GM19395 (cell line): ENCODE measurements around the gene IFT81.

Source experiments
- ATAC-seq: cut with Tn5 transposase; IDR thresholded peaks from one replicate; pipeline ENCODE4 v1.9.1; 2021; ENCODE audit warnings: mild to moderate bottlenecking, moderate library complexity; ENCODE audit not compliant: unreplicated experiment

The IFT81 gene

DNA sequence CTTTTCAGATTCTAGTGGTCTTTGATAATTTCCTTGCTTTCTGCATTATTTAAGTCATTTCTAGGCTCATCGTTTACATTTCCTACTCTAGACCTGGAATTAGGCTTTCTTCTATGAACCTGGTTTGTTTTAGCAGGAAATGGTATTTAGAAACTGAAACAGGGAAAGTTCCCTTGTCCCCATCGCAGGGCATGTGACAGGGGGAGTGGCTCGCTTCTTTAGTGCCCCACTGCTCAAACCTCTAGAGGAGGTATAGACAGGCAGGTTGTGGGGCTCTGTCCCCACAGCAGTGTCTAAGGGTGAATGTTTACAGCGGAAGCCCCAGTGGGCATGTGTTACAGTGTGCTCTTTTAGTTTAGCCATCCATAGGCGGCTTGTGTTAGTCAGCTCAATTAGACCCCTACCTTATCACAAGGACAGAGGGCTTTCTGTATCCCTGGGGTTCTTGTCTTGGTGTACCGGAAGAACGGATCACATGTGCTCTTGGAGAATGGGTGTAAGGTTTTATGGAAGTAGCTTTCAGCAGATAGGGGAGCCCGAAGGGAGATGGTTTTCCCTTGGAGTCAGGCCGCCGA lies 25.0 kb downstream of the IFT81 start:
- ATAC-seq = no peak

DNA sequence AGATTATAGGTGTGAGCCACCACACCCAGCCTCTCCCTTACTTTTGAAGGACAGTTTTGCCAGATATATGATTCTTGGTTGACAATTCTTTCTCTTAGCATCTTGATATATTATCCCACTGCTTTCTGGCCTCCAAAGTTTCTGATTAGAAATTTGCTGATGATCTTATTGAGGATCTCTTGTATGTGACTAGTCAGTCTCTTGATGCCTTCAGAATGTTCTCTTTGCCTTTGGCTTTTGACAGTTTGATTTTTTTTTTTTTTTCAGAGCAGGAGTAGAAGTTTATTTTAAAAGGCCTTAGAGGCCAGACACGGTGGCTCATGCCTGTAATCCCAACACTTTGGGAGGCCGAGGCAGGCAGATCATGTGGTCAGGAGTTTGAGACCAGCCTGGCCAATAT lies 32.6 kb downstream of the IFT81 start:
- ATAC-seq = no peak

DNA sequence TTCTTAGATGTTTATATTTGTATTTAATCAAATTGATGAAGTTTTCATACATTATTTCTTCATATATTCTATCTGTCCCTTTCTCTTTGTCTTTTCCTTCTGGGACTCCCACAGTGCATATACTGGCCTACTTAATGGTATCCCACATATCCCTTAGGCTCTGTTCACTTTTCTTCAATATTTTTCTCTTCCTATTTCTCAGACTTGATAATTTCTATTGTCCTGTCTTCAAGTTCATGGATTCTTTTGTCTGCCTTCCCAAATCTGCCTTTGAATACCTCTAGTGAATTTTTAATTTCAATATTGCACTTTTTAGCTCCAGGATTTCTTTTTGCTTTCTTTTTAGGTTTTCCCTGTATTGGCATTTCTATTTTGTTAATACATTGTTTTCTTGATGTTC lies 33.4 kb downstream of the IFT81 start:
- ATAC-seq = no peak

DNA sequence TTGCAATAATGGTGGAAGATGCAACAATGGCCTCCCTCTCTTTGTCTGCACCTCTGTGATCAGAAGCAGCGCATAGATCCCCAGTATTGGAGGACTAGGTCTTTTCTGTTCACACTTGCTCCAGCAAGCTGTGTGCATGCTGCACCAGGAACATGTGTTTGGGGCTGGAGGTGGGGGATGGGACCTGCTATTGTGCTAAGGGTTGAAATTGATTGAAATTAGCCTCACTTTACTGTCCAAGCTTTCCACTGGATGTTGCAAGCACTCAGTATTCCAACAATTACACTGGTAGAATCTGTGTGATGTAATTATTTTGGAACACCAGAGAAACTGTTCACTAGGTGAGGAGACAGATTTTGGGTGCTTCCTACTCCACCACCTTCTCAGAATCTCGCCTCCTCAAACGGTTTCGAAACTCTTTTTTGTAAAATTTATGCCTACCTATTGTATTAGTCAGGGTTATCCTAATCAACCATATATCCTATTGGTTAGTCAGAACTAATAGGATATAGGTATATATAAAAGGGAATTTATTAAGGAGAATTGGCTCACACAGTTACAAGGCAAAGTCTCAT lies 35.6 kb downstream of the IFT81 start:
- no peak for ATAC-seq

DNA sequence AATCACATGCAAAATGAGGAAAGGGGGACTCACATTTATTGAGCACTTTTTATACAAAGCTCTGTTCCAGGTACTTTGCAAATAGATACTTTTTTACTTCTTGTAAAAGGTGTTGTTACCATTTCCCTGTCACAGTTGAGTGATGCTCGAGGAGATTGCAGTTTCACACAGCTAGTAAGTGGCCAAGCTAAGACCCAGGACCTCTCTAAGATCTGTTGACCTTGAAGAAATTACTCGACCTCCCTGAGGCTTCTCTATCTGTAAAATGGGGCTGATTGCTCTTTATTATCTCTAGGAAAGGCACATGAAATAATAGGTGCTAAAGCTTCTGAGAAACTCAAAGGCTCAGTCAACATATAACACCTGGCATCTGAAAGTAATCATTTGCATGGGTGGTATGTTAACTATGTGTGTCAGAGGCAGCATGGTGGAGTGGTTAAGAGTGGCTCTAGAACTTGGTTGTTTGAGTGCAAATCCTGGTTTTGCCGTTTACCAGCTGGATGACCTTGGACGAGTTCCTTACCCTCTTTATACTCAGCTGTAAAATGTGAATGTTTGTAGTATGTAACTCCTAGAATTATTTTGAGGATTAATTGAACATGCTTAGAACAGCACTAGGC lies 41.5 kb downstream of the IFT81 start:
- peak; percentile 80 for ATAC-seq

DNA sequence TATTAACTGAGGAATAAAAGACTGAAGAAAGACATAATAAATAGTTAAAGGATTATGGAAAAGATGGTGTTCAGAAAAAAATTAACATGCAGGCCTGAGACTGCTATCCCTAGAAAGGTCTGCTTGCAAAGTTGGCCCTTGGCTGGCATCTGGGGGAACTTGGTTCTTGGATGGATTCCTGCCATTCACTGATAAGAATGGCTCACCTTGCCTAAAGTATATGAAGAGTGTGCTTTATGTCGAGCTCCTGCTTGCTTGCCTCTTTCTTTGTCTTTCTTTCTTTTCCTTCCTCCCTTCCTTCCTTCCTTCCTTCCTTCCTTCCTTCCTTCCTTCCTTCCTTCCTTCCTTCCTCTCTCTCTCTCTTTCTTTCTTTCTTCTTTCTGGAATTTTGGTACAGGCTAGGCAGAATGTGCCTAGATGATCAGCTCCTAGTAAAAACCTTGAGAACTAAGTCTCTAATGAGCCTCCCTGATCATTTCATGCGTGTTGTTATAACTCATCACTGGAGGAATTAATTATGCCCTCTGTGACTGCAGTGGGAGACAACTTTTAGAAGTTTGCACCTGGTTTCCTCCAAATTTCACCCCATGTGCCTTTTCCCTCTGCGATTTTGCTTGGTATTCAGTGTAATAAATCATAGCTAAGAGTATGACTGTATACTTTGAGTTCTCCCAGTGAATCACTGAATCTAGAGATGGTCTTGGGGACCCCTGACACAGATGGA lies 44.7 kb downstream of the IFT81 start:
- ATAC-seq = no peak

DNA sequence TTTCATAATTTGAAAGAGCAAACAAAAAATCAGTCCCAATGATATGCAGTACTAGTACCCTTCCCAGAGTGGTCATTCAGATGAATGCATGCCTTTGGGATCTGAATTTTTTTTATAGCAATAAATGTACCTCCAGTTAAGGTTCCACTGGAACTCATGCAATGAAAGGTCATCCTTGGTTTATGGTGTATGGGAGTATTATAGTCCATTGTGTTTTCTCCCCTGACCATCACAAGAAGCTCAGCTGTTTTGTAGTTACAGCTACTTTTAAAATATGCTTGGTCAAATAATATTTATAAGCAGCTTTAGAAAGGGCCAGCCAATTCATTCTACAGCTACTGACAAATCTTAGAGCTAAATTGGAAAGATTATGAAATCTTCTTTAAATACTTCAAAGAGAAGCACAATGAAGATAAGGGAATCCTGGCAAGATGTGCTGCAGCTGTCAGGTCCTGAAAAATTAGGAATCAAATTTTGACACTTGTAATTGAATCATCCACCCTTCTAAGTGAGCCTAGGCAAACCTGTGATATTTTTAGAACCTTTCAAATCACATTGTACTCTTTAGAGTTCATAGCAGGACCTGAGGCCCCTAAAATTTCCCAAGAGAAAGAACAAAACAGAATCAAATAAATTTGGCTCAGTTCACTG lies 46.5 kb downstream of the IFT81 start:
- no peak for ATAC-seq

DNA sequence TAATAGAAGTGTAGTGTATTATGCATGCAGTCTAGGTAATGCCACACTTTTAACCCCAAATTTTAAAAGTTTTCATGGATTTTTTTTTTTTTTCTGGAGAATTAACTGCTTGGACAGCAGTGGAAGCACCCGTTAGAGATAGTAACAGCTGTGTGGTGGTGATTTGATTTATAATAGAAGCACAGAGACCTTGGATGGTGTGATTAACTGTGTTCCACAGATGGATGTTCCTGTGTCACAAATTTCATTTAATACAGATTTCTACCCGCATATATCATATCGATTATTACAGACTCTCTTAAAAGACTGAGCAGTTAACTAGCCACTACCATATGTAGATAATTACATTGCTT lies 47.0 kb downstream of the IFT81 start:
- ATAC-seq = no peak

DNA sequence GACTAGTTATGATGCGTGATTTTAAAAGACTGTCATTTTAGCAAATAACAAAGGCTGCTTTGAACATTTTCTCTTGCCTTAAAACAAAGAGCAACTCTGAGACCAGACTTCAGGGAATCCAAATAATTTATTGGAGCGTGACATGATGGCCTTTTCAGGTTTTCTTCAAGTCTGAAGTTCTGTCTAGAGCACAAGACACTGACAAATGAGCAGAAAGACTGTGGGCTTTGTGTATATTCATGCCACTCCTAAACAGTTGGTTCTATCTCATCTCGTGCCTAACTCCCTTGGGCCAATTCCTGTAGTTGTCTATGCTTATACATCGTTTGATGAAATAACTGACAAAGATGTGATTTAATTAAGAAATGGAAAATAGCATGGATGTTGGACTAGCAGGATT lies 47.5 kb downstream of the IFT81 start:
- ATAC-seq = no peak

DNA sequence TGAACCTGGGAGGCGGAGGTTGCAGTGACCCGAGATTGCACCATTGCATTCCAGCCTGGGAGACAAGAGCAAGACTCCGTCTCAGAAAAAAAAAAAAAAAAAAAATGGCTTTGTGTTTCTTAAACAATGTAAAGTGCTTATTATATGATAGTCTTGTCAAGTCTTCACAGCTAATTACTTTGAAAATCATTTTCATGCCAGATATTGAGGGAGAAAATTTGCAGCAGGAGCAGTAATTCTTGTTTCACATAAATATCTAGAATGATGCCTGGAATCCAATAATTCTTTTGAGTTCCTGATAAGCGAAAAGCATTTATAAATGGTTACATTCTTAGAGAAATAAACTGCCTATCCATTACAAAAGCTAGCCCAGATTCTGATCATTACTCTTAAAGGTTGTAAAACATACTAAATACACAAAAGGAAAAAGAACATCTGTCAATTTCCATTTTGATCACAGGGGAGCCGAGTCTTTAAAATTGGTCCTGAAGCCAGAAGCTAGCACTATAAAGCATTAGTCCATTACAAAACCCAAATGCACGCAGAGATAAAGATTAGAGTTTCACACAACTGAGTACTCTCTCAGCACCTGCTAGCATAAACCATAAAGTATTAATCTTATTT lies 50.3 kb downstream of the IFT81 start:
- no peak for ATAC-seq

DNA sequence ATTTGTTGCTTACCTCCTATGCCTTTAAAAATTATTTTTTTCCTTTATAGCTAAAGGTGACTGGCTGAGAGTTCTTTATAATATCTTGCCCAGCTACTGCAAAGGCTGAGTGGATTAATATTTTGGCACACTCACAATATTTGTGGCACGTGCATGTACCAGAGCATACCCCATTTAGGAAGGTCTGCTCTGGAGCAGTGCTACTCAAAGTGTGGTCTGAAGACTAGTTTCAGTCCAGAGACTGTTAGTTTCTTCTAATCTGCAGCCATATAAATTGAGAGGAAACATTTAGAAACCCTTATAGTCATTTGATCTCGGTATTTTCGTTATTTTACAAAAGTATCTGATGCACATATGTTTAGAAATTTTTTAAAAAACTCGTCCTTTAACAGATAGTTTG lies 51.0 kb downstream of the IFT81 start:
- ATAC-seq = no peak

DNA sequence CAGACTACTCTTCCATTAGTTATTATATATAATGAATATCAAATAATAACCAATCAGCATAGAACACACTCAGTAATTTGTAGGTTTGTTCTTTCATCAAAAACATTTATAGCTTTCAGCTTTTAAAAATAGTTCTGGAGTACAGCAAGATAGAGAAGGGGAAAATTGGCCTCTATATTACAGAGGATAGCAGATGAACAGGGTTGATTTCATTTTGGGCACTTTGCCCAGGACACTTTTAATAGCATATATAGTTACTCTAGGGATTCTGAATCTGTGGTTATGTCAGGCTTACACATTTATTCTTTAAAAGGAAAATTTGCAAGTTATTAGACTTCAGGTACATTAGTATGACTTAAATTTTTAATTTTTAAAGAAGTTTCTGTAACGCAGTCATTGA lies 52.6 kb downstream of the IFT81 start:
- ATAC-seq = no peak

DNA sequence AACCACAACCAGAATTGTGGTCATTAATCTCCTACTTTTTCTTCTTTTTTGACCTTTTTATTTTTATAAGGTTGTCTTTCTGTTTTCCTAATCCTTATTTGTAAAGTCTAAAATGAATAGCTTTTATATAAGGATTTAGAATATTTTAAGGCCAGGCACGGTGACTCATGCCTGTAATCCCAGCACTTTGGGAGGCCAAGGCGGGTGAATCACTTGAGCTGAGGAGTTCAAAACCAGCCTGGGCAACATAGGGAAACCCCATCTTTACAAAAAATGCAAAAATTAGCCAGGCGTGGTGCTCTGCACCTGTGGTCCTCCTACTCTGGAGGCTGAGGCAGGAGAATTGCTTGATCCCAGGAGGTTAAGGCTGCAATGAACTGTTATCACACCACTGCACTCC lies 55.1 kb downstream of the IFT81 start:
- no peak for ATAC-seq

DNA sequence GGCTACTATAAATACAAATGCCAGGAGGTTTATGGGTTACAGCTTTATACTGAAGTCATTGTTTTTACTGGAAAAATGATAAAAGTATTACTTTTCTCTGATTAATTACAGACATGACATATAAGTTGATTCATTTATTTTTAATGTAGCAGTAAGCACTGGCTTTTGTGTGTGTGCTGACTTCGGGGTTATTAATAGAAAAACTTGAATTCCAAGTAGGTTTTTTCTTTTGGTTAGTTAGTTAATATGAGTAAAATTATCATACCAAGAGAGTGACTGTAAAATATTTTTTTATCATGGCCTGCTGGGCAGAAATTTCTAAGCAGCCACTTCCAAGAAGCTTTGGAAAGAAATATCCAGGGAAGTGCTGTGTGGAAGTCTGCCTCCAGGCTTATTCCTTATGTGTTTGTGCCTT lies 56.4 kb downstream of the IFT81 start:
- ATAC-seq = no peak

DNA sequence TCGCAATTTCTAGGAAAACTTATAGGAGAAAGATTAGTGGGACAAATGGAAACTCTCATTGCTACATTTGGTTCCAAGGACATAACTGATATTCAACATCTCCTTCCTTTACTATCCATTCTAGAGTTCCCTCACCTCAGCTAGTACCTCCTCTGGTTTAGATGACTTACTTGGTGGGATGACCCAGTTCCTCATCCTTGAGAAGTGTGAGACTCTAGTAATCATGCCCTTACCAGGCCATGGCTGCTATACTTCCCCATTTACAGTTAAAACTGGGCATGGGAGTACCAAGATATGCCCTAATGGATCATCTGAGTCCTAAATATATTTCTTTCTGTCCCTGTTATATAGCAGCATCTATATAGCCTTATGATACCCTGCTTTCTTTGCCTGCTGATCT lies 58.1 kb downstream of the IFT81 start:
- ATAC-seq = no peak

DNA sequence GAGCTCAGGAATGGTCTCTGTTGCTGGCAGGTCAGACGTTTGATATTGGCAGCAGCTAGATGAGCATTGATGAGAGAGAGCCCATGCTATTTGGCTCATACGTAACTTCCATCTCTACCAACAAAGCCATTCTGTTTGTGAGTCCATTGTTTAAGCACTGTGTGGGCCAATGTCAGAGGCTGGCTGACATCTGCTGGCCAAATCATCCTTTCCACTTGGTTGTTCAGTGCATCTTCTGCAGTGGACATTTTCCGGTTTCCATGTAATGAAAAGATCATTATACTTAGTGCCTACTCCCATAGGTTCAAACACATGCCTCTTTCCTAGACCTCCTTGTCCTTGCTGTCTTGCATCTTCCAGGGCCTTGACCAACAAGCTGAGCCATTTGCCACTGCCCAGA lies 59.2 kb downstream of the IFT81 start:
- ATAC-seq = no peak

DNA sequence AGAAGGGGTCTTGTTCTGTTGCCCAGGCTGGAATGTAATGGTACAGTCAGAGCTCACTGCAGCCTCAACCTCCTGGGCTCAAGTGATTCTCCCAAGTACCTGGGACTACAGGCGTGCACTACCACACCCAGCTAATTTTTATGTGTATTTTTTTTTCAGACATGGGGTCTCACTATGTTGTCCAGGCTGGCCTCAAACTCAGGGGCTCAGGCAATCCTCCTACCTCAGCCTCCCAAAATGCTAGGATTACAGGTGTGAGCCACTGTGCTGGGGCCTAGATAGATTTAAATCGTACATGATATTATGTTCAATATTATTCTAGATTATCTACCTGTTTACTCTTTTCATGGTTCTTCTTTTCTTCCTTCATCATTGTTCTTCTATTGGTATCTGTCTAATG lies 61.5 kb downstream of the IFT81 start:
- no peak for ATAC-seq

DNA sequence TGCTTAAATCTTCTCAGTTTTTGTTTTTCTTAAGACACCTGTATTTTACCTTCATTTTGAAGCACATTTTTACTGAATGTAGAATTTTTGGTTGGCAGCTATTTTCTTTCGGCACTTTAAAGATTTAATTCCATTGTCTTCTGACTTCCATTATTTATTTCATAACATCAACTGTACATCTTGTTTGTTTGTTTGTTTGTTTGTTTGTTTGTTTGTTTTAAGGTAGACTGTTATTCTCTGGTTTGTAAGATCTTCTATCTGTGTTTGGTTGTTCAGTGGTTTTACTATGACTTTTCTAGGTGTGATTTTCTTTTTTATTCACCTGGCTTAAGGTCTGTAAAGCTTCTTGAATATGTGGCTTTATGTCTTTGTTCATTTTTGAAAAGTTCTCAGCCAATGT lies 61.9 kb downstream of the IFT81 start:
- ATAC-seq = no peak

DNA sequence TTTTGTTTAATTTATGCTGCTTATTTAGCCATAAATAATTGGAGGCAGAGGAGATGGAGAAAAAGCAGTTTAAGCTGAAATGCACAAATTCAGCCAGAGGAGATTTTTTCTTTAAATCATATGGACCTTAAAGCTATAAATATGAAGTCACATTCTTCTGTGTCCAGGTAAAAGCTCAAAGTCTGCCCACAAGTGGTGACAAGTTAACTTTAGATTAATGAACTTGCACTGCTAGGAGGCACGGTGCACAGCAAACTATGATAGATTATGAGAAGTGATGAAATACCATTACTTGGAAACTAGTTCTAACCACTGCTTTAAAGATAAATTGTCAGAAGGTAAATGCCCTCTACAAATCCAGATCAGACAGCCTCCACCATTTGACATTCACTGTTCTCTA lies 69.0 kb downstream of the IFT81 start:
- ATAC-seq = no peak

DNA sequence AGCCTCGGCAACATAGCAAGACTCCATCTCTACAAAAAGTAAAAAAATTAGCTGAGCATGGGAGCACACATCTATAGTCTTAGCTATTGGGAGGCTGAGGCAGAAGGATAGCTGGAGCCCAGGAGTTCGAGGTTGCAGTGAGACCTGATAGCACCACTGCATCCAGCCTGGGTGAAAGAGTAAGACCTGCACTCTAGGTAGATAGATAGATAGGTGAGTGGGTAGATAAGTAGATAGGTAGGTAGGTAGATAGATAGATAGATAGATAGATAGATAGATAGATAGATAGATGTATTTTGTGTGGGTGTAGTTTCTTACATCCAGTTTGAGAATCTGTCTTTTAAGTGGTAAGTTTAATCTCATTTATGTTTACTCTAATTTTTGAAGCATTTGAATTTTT lies 72.8 kb downstream of the IFT81 start:
- no peak for ATAC-seq

DNA sequence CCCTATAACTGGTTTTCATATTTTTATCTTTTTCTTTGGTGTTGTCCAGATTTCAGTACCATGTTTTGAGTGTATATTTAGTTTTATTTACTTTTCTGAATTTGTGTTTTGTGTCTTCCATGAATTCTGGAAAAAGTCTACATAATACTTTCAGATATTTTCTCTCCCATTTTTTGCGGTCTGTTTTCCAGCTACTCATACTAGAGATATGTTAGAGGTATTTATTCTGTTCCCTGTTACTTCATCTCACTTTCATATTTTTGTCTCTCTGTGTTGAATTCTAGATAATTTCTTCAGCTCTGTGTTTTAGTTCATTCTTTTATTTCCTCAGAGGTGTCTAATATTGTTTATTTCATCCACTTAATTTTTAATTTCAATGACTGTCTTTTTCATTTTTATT lies 74.2 kb downstream of the IFT81 start:
- ATAC-seq = no peak
